PC-9 (cell line): ENCODE data around the gene NTM.

Source experiments
- CTCF ChIP-seq: fragments of 200-600 bp; sonication (generic); conservative IDR thresholded peaks from 2 replicates; pipeline ENCODE4 v1.6.1; 2017; ENCODE audit warnings: mixed run types, antibody characterized with exemption, mild to moderate bottlenecking, moderate library complexity
- EZH2 ChIP-seq: fragments of 200-600 bp; sonication (generic); IDR thresholded peaks from 2 replicates; pipeline ENCODE4 v1.8.0; 2017; ENCODE audit warnings: antibody characterized with exemption, low read depth

- no peak for TF ChIP-seq CTCF
- no peak for TF ChIP-seq EZH2
Measured at GRCh38 chr11:131880976-131881375, 510.6 kb downstream of the NTM start.
